Nephron (organoid): Measurements from ENCODE around the gene UBL5.
"Not testable (repeated sequence)": the region's sequence is repeated elsewhere in the genome, so short reads cannot be mapped to it uniquely, and the experiment has no call there.

Experiments used
- H3K27ac Mint-ChIP-seq, 3 experiments: 2 replicates each; pipeline ENCODE4 v1.8.0; 2020; ENCODE audit warnings: mixed read lengths in 3 of 3, mild to moderate bottlenecking in 2 of 3, moderate library complexity in 1 of 3
- H3K27me3 Mint-ChIP-seq: 2 replicates; pipeline ENCODE4 v1.8.0; 2021; ENCODE audit warnings: low read depth, mild to moderate bottlenecking, moderate library complexity, mixed read lengths
- H3K36me3 Mint-ChIP-seq: 2 replicates; pipeline ENCODE4 v1.8.0; 2020; ENCODE audit warnings: low read depth, mixed read lengths
- H3K4me1 Mint-ChIP-seq: 2 replicates; pipeline ENCODE4 v1.8.0; 2020; ENCODE audit warnings: mixed read lengths
- H3K4me3 Mint-ChIP-seq, 3 experiments: 2 replicates each; pipeline ENCODE4 v1.8.0; 2020; ENCODE audit warnings: mild to moderate bottlenecking in 3 of 3, mixed read lengths in 3 of 3, moderate library complexity in 2 of 3
- H3K9me3 Mint-ChIP-seq: 2 replicates; pipeline ENCODE4 v1.8.0; 2020; ENCODE audit warnings: mixed read lengths
- TF ChIP-seq, protein P1 (sequence below), 3 experiments: fragments of 200-600 bp; sonication (generic); IDR thresholded peaks; one replicate each; pipeline ENCODE4 v1.5.0; 2021; ENCODE audit warnings: antibody characterized with exemption in 3 of 3; ENCODE audit not compliant: unreplicated experiment in 3 of 3

UBL5 gene

DNA sequence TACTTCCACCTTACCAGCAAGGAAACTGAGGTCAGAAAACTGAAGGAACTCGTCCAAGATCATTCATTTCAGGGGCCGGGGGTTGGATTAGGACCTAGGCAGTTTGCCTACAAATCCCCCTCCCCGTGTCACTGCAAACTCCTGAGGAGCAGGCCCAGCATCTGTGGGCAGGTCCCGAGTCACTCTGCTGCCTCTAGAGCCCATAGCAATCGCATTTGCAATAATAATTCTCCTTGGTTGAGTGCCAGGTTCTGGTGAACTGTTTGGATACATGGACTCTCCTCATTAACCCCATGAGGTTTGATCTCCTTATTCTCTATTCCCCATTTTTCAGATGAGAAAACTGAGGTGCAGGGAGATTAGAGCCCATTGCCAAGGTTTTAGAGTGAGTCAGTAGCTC, 8.3 kb downstream of the UBL5 start:
- Mint-ChIP-seq H3K27ac (peak overlapping the region in 2 of 3 experiments; percentile 67 to 70), H3K4me3 (peak overlapping the region; percentile 93 to 98 (median 96)), H3K36me3 (peaks cover 19% of the 10 kb centered on the region), H3K9me3 (no peaks in the 10 kb centered on the region), H3K27me3 (no peaks in the 10 kb centered on the region), H3K4me1 (peaks cover 16% of the 10 kb centered on the region)
- TF ChIP-seq, protein P1, sequence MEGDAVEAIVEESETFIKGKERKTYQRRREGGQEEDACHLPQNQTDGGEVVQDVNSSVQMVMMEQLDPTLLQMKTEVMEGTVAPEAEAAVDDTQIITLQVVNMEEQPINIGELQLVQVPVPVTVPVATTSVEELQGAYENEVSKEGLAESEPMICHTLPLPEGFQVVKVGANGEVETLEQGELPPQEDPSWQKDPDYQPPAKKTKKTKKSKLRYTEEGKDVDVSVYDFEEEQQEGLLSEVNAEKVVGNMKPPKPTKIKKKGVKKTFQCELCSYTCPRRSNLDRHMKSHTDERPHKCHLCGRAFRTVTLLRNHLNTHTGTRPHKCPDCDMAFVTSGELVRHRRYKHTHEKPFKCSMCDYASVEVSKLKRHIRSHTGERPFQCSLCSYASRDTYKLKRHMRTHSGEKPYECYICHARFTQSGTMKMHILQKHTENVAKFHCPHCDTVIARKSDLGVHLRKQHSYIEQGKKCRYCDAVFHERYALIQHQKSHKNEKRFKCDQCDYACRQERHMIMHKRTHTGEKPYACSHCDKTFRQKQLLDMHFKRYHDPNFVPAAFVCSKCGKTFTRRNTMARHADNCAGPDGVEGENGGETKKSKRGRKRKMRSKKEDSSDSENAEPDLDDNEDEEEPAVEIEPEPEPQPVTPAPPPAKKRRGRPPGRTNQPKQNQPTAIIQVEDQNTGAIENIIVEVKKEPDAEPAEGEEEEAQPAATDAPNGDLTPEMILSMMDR (IDR thresholded peaks at IDR 0.05; ENCODE audit: unreplicated experiment in 3 of 3) = no peak

DNA sequence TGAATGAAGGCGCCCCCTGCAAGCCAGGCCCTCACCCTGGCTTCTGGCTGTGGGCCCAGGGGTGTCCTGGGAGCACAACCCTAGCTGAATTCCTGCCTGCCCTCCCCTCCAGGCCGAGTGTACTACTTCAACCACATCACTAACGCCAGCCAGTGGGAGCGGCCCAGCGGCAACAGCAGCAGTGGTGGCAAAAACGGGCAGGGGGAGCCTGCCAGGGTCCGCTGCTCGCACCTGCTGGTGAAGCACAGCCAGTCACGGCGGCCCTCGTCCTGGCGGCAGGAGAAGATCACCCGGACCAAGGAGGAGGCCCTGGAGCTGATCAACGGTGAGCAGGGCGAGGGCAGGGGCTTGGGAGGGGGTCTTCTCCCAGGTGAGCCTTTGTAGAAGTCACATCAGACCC, 10.6 kb downstream of the UBL5 start:
- peaks cover 16% of the 10 kb centered on the region for H3K4me1 Mint-ChIP-seq
- H3K4me3 Mint-ChIP-seq = peak overlapping the region; percentile 71 to 77 (median 76)
- no peaks in the 10 kb centered on the region for H3K27me3 Mint-ChIP-seq
- no peaks in the 10 kb centered on the region for H3K9me3 Mint-ChIP-seq
- TF ChIP-seq, protein P1 (IDR thresholded peaks at IDR 0.05; ENCODE audit: unreplicated experiment in 3 of 3) = no peak
- no peak overlapping the region for H3K27ac Mint-ChIP-seq
- H3K36me3 Mint-ChIP-seq = peaks cover 36% of the 10 kb centered on the region

DNA sequence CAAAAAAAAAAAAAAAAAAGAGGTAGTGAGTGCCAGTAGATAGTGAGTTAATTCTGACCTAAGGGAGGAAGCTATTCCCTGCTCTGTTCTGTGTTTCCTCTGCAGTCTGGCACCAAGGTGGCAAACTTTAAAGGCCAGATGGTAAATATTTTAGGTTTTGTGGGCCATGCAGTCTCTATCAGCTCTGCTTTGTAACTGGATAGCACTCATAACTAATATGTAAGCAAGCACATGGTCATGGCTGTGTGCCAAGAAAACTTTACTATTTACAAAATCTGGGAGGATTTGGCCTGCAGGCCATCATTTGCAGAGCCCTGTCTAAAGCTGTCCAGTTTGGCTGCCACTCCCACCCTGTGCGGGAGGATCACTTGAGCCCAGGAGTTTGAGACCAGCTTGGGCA, 11.7 kb downstream of the UBL5 start:
- Mint-ChIP-seq H3K9me3 (no peaks in the 10 kb centered on the region), H3K4me1 (peaks cover 16% of the 10 kb centered on the region), H3K36me3 (peaks cover 47% of the 10 kb centered on the region), H3K4me3 (peak overlapping the region; percentile 35 to 81 (median 57)), H3K27me3 (no peaks in the 10 kb centered on the region), H3K27ac (peak overlapping the region in 1 of 3 experiments; percentile 46)
- TF ChIP-seq, protein P1 (IDR thresholded peaks at IDR 0.05; ENCODE audit: unreplicated experiment in 3 of 3) = no peak

DNA sequence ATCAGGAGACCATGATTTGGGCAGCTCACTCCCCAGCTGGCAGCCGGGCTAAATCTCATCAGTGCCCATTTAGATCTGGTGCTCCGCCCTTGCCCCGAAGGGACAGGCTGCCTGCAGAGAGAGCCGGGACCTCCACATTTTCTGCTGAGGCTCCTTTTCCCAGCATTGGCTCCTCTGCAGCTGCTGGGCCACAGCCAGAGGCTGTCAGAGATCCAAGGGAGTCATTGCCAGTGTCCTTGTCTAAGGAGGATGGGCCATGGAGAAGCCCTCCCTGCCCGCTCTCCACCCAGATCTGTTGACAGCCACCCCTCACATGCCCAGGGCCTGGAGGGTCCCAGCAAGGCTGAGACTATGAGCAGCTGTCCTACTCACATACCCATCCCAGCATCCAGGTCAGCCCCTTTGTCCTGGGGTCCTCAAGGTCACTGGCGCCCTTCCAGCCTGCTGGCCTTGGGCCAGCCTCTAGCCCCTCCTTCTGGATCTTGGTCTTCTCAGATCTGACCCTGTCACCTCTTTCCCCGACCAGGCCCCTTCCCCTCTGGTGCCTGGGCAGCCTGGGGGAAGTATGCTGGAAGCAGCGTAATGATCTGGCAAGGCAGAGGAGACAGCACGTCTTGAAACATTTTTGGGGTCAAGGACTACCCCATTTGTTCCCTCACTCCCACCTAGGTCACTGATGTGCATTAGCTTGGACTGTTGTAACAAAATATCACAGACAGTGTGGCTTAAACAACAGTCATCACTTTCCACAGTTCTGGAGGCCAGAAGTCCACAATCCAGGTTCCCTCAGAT, 15.3 kb downstream of the UBL5 start:
- Mint-ChIP-seq H3K4me1 (peaks cover 5% of the 10 kb centered on the region), H3K9me3 (no peaks in the 10 kb centered on the region), H3K27ac (no peak overlapping the region), H3K27me3 (no peaks in the 10 kb centered on the region), H3K36me3 (peaks cover 62% of the 10 kb centered on the region), H3K4me3 (no peak overlapping the region)
- TF ChIP-seq, protein P1 (IDR thresholded peaks at IDR 0.05; ENCODE audit: unreplicated experiment in 3 of 3) = no peak

DNA sequence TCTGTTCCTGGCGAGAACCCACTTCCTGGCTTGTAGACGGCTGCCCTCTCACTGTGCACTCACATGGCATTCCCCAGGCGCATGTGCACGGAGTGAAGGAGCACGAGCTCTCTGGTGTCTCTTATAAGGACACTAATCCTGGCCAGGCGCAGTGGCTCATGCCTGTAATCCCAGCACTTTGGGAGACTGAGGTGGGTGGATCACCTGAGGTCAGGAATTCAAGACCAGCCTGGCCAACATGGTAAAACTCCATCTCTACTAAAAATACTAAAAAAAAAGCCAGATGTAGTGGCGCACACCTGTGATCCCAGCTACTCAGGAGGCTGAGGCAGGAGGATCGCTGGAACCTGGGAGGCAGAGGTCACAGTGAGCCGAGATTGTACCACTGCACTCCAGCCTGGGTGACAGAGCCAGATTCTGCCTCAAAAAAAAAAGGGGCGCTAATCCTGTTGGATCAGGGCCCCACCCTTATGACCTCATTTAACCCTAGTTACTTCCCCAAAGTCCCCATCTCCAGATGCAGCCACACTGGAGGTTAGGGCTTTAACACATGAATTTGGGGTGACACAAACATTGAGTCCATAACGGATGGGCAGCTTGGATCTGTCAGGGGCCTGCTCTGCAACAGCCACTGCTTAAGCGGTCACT, 16.0 kb downstream of the UBL5 start:
- H3K36me3 Mint-ChIP-seq = peaks cover 61% of the 10 kb centered on the region
- H3K4me1 Mint-ChIP-seq, H3K4me3 Mint-ChIP-seq, H3K9me3 Mint-ChIP-seq, H3K27me3 Mint-ChIP-seq, H3K27ac Mint-ChIP-seq: not testable (repeated sequence)

DNA sequence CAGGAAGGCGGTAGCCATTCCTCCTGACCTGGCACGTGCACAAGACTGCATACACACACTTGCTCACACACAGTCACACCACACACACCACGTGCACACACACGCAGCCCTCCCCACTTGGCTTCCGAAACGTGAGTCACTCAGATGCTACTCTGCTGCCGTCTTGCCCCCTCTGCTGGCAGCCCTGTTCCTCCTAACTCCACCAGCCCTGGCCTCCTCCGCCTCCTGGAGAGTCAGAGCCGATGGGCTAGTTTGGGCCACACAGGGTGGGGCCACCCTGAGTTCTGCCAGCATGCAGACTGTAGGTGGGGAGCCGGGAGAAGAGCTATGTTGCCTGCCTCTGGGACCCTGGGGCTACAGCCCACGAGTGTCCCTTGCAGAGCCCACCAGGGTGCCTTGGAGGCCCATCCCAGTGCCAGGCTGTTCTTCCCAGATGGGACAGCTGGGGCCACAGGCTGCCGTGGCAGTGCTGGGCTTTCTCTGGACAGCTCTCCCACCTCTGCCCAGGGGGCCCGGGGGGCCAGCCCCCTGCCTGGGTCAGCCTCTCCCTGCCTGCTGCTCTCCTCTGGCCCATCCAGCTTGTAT, 19.5 kb downstream of the UBL5 start:
- Mint-ChIP-seq H3K27me3 (no peaks in the 10 kb centered on the region), H3K27ac (no peak overlapping the region), H3K4me1 (peaks cover 20% of the 10 kb centered on the region), H3K36me3 (peaks cover 41% of the 10 kb centered on the region), H3K9me3 (no peaks in the 10 kb centered on the region), H3K4me3 (no peak overlapping the region)
- TF ChIP-seq, protein P1 (IDR thresholded peaks at IDR 0.05; ENCODE audit: unreplicated experiment in 3 of 3) = peak in 2 of 3 experiments; percentile 19 to 23
